HG03095 (cell line): Measurements from ENCODE around the gene METRN.
"Not testable (repeated sequence)": the region's sequence is repeated elsewhere in the genome, so short reads cannot be mapped to it uniquely, and the experiment has no call there.

ENCODE experiments used
- ATAC-seq: cut with Tn5 transposase; IDR thresholded peaks from one replicate; pipeline ENCODE4 v1.9.1; 2021; ENCODE audit warnings: moderate library complexity; ENCODE audit not compliant: unreplicated experiment

Gene METRN

DNA sequence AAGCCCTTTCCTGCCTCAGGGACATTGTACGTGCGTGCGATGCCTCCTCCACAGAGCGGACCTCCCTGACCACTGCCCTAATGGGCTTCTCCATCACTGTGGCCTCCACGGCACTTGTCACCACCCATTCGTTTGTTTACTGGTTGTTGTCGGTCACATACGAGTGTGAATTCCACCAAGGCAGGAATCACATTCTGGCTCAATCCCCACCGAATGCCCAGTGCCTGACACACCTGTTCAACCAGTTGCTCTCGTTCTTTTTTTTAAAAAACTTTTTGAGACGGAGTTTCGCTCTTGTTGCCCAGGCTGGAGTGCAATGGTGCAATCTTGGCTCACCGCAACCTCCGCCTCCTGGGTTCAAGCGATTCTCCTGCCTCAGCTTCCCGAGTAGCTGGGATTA is 23.7 kb upstream of the METRN start:
- ATAC-seq = not testable (repeated sequence)

DNA sequence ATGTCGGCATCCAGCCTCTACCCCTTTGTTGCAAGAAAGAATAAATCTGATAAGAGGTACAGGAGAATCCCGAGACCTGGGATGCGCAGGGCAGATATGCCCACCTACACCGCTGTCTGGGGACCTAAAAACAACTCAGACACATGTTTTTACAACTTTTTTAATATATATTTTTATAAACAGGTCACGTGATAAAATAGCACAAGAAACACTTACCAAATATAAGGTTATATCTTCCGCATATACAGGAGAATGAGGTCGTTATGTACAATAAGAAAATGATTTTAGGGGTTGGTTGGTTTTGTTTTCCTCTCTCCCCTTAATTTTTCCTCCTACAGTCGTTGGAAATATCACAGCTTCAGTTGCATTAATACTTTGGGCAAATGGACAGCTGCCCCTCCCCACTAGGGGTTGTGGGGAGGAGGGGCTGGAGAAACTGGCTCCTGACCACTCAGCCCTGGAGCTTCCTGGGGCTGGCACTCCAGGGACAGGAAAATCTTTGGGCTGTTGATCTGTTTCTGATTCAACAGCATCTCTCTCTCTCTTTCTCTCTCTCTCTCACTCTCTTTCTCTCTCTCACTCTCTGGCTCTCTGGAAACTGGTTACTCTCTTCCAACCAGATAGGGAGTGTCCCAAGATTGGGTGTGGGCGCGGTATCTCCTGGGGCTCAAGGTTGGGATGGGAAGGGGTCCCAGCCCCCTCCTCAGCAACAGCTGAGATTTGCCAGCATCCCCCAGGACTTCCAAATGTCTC is 22.4 kb upstream of the METRN start:
- ATAC-seq = no peak

DNA sequence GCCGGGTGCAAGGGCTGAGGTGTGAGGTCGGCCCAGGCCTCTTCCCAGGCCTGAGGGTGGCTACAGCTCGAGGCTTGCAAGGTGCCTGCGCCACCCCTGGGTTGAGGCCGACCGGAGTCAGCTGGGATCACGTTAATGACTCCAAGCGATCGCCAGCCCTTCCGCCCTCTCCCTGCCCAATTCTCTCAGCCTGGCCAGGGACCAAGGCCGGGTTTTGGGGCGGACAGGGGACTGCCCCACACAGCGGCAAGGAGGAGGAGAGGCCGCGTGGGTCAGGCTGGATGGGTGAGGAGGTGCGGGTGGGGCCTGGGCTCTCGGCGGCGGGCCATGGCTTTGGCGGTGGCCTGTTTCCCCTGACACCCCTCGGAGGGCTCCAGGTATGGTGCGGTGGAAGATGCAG is 21.6 kb upstream of the METRN start:
- ATAC-seq = no peak

DNA sequence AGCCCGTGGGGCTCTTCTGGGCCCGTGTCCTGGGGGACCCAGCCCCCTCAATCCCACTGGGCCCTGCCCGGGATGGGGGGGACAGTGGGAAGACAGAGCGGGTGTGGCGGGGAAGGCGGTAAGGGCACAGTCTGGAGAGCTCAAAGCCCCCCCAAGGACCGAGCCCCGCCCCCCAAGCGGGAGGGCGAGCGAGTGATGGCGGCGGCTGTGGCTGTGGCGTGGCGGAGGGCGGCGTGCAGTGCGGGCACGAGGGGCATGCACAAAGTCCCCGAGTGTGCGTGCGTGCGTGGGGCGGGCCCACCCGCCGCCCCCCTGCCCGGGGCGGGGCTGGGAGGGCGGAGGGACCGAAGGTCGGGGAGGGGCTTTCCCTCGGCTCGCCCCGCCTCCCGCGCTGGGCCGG is 21.2 kb upstream of the METRN start:
- ATAC-seq = no peak

DNA sequence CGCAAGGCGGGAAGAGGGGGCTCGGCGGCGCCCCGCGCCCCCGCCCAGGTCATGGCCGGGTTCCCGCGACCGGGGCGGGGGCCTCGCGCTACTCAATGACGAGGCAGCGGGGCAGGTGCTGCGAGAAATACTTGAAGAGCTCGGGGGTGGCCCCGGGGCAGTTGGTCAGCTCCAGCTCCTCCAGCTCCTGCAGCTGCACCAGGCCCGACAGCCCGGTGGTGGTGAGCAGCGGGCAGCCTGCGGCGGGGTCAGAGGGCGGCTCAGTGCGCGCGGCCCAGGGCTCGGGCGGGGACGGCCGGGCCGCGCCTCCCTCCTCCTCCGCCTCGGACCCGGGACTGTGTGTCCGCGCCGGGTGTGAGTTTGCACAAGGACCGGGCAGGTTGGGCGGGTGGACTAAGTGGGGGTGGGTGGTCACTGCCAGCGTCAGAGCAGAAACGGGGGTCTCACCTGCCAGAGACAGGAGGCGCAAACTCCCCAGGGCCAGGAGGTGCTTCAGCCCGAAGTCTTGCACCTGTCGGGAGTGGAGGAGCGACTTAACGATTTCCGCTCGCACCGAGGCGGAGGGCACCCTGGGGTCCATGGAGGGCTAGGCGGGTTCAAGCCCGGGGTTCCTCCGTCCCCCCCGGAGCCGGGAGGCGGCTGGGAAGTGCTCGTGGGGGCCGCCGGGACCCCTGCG is 20.6 kb upstream of the METRN start:
- no peak for ATAC-seq

DNA sequence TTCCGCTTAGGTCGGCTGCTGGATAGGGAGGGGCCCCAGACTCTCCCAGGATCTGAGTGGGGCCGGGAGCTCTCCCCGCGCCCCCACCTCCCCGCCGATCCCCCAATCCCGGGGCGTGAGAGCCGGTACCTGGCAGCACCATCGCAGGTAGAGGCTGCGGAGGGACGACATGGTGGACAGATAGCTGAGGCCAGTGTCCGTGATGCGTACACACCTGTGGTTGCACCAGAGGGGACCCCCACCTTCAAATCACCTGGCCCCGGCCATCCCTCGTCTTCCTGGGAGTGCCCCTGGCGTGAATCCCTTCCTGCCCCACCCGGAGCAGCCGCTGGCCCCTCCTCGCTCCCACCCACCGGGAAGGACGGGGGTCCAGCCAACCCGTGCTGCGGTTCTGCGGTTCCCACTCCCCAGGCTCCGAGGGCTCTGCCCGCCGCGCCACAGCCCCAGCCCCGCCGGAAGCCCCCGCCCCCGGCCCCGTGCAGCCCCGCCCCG is 20.0 kb upstream of the METRN start:
- ATAC-seq = no peak

DNA sequence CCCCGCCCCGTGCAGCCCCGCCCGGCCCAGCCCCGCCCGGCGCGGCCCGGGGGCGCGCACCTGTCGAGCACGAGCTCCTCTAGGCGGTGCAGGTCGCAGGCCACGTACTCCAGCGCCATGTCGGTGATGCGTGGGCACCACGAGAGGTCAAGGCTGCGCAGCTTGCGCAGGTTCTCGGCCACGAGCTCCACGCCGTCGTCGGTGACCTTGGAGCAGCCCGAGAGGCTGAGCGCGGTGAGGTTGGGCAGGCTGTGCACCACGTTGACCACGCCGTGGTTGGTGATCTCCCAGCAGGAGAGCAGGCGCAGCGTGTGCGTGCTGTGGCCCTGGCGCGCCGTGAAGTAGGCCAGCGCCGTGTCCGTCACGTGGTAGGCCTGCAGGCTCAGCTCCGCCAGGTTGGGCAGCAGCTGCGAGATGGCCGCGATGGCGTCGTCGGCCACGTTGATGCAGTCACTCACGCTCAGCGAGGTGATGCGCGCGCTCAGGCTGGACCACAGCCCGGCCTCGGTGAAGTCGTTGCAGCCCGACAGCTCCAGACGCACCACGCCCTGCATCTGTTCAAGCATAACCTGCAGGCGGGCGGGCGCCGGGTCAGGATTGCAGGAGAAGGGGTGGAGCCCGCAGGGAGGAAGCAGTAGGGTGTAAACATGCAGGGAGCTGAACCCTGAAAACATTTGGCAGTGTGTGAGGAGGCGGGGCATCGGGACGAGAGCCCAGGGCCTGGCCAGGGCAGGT is 19.4 kb upstream of the METRN start:
- ATAC-seq = no peak

DNA sequence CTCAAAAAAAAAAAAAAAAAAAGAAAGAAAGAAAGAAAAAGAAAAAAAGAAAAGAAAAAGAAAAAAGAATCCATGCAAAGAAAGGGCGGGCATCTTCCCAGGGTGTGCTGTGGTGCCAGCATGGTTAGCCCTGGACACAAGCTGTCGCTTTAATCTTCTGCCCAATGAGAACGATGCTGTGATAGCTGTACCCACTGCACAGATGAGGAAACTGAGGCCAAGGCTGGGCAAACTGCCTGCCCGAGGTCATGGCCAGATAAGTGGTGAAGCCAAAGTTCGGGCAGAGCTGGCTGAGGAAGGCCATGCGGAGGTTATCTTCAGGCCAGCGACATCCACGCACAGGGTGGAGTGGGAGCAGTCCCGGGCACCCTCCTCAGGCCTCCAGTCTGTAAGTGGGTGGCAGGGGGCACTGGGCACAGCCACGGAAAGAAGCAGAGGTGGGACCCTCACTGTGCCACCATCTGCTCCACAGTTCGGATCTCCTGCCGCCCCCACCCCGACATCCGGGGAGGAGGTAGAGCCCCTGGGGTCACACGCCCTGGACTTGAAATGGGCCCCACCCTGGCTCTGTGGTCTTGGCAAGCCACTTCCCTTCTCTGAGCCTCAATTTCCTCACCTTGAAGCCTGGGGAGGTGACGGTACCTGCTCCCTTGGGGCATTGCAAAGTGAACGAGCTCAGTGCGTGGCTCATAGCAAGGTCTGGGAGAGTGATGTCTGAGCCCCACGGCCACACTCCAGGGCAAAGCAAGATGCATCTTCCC is 15.8 kb upstream of the METRN start:
- no peak for ATAC-seq

DNA sequence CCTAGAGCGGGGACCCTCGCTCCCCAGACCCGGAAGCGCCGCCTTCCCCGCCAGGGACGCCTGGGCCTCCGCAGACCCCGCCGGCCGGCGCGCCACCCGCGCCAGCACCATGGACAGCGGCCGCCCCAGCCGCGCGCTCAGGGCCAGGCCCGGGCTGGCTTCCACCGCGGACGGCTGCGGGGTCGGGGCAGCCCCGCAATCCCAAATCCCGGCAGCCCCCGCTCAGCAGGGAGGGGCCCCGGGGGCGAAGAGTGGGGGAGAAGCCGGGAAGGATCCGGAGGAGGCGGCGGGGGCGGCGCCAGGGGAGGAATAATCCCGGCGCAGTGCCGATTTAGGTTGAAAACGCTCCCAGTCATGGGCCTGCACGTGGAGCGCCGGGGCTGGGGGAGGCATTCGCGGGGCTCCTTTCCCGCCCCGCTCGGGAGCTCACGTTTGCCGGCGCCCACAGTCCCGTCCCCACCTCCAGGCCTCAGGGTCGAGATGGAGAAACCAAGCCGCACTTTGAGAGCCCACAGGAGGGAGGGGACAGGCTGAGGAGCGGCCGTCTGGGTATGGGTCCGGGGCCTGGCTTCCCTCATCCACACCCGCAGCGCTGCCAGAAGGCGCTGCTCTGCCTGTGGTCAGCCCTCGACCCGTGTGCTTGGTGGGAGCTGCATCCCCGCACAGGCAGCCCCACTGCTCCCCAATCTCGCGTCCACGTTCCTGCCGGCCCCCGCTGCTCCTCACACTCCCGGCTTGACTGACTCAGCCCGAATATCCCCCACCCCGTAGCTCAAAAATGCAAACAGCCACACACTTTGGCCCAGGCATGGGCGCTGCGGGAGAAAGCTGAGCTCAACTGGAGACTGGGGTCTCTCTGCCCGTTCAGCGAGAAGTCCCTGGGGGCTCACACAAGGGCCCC is 14.0 kb upstream of the METRN start:
- no peak for ATAC-seq

DNA sequence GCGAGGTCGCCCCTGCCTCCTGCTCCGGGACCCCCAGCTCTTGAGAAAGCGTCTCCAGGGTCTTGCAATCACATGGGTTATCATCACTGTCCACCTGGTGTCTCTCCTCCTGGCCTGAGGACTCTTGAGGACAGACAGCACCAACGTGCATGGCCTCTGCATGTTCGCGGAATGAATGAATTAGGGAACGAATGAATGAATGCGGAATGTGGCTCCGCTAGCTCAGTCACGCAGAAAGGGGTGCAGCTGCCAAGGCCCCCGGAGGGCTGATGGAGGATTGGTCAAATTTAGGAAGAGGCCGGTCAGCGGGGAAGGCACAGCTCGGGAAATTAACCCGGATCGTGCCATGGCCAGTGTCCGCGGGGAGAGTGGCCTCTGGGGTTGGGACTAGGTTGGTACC is 12.6 kb upstream of the METRN start:
- no peak for ATAC-seq

DNA sequence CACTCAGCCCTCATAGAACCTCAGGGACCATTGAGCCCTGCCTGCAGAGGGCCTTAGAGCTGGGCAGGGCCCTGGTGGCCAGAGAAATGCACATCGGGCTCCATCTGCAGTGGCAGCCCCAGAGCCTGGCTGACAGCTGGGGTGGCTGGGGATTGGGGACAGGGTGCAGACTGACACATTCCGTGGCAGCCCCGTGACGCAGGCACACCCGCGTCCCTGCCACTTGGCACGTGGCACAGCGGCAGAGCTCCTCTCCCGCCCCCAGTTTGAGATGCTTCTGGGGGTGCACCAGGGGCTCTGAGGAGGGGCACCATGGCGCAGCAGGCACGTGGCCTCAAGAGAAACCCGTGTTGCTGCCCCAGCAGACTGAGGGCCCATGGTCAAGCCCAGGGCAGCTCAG is 11.5 kb upstream of the METRN start:
- ATAC-seq = no peak

DNA sequence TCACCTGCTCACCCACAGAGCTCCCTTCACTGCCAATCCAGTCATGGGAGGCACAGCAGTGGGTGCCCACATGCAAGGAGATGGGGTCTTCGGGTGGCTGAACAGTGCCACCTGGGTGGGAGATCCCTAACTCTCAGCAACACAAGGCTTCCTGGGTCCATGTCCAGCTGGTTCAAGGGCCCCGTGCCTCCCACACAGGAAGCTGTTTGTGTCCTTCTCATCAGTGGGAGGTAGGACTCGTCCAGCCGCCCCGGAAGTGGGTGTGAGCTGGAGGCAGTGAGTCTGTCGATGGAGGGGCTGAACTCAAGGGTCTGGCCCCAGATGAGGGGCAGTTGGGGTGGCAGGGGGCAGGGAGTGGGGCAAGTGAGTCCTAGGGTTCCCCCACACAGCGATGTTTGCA is 10.9 kb upstream of the METRN start:
- ATAC-seq = no peak

DNA sequence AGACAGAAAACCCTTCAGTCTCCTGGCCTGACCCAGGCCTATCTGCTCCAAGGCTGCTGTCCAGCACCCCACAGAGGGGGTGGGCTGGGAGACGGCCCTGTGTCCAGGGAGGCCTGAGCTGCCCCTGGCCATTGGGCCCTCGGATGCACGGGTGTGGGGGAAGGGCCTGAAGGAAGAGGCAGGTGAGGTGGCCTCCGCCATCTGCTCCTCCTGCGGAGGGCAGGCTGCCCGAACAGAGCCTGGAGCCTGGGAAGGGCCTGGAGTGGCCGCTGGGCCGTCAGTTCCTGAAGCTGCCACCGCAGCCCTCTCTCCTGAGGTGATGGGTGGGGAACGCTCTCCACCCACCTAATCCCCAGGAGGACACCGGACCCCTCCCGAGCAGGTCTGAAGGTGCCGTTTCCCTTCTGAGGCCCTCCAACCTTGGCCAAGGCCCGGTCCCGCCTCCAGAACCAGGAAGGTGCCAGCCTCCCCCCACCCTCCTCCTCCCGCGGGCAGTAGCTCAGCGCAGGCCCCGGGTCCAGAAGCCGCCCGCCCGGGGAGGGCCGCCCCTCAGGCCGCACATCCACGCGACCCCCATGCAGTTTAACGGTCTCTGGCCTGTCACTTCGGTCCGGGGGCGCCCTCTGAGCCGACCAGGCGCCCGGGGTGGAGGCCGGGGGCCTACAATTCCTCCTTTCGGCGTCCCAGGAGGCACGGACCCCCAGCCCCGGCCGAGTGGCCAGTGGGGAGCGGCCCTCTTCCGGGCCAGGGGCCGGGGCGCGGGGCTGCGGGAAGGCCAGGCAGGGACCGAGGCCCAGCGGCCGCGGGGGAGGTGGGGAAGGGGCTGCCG is 10.2 kb upstream of the METRN start:
- no peak for ATAC-seq

DNA sequence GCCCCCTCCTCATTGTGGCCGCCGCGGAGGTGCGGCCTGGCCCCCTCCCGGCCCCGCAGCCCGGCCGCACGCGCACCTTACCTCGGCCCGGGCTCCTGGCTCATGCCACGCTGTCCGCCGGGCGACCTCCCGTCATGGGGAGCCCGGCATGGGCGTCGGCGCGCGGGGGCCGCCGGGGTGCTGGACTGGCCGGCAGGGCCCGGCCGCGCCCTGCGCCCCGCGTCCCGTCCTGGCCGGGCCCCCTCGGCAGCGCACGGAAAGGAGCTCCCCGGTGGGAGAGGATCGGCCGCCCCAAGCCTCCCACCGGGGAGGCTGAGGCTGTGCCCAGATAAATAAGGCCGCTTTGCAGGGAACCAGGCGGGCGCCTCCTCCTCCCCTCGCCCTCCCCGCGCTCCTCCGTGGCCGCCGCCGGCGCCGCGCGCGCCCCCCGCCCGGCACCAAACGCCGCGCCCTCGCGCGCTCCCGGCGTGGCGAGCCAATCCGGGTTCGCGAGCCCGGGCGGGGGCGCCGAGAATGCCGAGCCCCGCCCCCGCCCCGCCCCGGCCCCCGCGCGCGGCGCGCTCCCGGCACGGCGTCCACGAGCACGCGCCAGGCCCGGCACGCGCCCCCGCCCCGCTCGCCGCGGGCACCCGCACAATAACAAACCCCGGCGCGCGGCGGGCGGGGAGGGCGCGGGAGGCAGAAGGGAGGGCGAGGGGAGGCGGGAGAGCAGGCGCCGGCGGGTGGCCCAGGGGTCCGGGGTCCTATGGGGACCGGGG is 9.3 kb upstream of the METRN start, which contains the start of gene FBXL16:
Gene FBXL16 (minus strand): TSS at position 371 of the 758 bp plus-strand sequence. CDS start 8,396 bp downstream, outside the sequence.
- ATAC-seq = no peak

DNA sequence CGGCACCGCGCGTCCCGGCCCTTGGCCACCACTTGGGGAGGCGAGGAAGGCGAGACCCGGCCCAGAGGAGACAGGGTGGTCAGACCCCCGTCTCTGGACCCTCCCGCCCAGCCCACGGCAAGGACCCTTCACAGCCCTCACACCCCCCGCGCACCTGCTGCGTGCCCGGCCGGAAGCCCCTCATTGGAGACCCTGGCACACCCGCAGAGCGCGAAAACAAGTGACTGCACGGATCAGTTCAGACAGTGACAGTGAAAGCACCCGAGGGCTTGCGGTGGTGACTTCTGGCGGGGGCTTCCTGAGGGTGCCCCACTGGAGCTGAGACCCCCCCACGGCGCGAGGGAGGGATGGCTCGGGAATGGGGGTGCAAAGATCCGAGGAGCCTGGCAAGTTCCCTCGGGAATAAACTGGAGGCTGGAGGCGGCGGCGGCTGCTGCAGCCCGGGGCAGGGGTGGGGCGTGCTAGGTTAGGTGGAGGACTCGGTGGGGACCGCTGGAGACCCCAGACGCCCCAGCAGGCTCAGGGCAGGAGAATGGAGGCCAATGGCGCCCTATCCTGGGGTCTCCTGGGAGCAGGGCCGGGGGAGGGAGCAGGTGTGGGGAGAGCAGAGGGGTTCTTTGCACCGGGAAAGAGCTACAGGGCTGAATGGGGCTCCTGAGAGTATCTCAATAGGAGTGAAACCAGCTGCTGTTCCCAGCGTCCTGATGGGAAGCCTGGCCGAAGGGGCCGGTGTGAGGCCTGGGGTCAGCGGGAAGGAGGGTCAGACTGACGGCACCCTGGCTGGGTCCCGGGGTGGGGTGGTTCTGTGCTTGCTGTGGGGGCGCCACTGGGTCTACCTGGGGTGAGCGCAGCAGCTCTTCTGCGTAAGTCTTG is 8.5 kb upstream of the METRN start:
- no peak for ATAC-seq

DNA sequence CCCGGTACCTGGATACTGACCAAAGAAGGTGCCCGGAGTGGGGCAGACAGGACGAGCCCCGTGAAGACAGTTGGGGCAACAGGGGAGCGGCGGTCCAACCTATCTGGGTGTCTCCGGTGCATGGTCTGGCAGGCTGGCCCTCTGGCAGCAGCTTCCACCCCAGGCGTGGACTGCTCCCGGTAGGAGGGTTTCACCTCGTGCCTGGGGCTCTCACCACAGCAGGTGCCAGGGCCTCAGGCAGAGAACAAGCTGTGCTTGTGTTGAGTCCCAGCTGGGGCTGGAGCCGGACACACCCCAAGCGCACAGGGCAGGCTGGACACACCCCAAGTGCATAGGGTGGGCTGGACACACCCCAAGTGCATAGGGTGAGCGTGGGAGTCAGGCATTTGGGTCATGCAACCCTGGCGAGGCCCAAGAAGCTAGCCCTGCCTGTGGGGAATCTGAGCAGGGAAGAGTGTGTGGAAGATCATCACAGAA is 7.8 kb upstream of the METRN start:
- no peak for ATAC-seq

DNA sequence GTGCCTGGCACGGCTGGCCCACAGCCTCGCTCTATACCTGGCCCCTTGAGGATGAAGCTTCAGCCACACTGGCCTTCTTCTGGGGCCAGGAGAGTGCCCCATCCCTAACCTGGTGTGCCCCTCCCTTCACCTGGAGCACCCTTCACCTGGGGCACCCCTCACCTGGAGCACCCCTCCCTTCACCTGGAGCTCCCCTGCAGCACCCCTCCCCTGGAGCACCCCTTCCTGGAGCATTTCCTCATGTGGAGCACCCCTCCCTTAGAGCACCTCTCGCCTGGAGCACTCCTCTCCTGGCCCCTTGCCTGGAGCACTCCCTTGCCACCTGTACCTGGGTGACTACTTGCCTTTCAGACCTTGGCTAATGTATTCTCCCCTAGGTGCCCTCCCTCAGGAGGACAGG is 6.9 kb upstream of the METRN start:
- no peak for ATAC-seq
